WERI-Rb-1 (cell line): Measurements from ENCODE around the gene CSNK1E.

Experiments
- DNase-seq: peaks from one replicate; pipeline ENCODE4 v3.0.0-alpha.2; 2020
- H3K27ac ChIP-seq: fragments of 250-450 bp; sonication (Bioruptor Pico); 2 replicates; pipeline ENCODE4 v1.5.1; 2020; ENCODE audit warnings: mild to moderate bottlenecking, moderate library complexity
- H3K27me3 ChIP-seq: fragments of 250-450 bp; sonication (Bioruptor Pico); 2 replicates; pipeline ENCODE4 v1.5.1; 2021; ENCODE audit warnings: mild to moderate bottlenecking, low read depth, moderate library complexity; ENCODE audit not compliant: insufficient read depth, severe bottlenecking
- H3K36me3 ChIP-seq: fragments of 250-450 bp; sonication (Bioruptor Pico); 2 replicates; pipeline ENCODE4 v1.5.1; 2020; ENCODE audit warnings: mild to moderate bottlenecking, moderate library complexity
- H3K4me3 ChIP-seq: 2 replicates; pipeline ENCODE4 v1.5.1; 2011; ENCODE audit warnings: low read depth, mild to moderate bottlenecking, control low read depth, low read length
- H3K9me3 ChIP-seq: fragments of 250-450 bp; sonication (Bioruptor Pico); 2 replicates; pipeline ENCODE4 v1.5.1; 2021; ENCODE audit warnings: mild to moderate bottlenecking, moderate library complexity; ENCODE audit not compliant: severe bottlenecking
- TF ChIP-seq, protein P1 (sequence below): IDR thresholded peaks from 2 replicates; pipeline ENCODE4 v1.5.1; 2011; ENCODE audit warnings: low read depth, mild to moderate bottlenecking, control low read depth, inconsistent platforms, low read length

The CSNK1E gene

GRCh38 chr22:38260761-38261681 lies 56.2 kb downstream of the CSNK1E start:
- DNase-seq: peak; percentile 44
- H3K27ac ChIP-seq: 0 out of 2 replicates have a peak overlapping the region, but pooled peaks have one; percentile 34
- peaks cover 8% of the 10 kb centered on the region for H3K36me3 ChIP-seq
- H3K4me3 ChIP-seq: no peak overlapping the region
- no peaks in the 10 kb centered on the region for H3K9me3 ChIP-seq
- no peaks in the 10 kb centered on the region for H3K27me3 ChIP-seq
- TF ChIP-seq, protein P1, sequence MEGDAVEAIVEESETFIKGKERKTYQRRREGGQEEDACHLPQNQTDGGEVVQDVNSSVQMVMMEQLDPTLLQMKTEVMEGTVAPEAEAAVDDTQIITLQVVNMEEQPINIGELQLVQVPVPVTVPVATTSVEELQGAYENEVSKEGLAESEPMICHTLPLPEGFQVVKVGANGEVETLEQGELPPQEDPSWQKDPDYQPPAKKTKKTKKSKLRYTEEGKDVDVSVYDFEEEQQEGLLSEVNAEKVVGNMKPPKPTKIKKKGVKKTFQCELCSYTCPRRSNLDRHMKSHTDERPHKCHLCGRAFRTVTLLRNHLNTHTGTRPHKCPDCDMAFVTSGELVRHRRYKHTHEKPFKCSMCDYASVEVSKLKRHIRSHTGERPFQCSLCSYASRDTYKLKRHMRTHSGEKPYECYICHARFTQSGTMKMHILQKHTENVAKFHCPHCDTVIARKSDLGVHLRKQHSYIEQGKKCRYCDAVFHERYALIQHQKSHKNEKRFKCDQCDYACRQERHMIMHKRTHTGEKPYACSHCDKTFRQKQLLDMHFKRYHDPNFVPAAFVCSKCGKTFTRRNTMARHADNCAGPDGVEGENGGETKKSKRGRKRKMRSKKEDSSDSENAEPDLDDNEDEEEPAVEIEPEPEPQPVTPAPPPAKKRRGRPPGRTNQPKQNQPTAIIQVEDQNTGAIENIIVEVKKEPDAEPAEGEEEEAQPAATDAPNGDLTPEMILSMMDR: 0 out of 2 replicates have a peak, but pooled peaks have one; percentile 6

DNA sequence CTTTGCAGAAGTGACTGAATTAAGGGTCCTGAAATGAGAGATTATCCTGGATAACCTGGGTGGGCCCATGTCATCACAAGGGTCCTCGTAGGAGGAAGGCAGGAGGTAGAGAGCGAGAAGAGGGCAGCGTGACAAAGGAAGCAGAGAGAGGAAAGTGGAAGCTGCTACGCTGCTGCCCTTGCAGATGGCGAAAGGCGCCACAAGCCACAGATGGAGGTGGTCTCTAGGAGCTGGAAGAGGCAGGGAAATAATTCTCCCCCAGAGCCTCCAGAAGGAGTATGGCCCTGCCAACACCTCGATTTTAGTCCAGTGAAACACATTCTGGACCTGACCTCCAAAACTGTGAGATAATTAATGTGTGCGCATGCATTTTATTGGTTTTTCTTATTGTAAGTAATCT lies 57.9 kb downstream of the CSNK1E start:
- TF ChIP-seq, protein P1: no peak
- Histone ChIP-seq H3K27ac (no peak overlapping the region), H3K36me3 (peaks cover 8% of the 10 kb centered on the region), H3K4me3 (no peak overlapping the region), H3K9me3 (no peaks in the 10 kb centered on the region), H3K27me3 (no peaks in the 10 kb centered on the region)
- DNase-seq: no peak

- TF ChIP-seq, protein P1: no peak
- DNase-seq: no peak
- no peak overlapping the region for H3K27ac ChIP-seq
Observed at GRCh38 chr22:38258895-38259294, 58.3 kb downstream of the CSNK1E start.

DNA sequence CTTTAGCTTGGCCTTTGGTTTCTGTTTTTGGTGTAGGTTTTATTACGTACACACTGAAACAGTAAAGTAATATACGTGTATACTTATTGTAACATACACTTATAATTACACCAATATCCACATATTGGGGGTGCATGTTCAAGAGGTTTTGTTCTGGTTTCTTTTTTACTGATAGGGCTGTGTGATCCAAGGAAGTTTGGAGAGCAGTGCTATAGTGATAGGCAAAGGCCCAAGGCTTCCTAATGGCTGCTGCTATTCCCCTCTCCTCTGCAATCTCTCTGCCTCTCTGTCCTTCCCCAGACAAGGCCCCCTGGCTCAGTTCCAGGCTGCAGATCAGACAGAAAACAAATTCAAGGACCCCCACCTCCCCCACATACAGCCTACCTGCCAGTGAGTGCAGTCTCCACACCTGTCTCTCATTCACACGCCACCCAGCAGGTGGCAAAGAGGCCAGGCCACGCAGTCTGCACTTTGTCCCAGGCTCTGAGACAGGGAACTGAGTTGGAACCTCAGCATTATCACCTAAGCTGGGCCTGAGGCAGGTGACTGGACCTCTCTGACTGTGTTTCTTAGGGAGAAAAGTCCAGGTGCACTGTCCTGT lies 59.5 kb downstream of the CSNK1E start:
- TF ChIP-seq, protein P1: no peak
- no peak for DNase-seq
- H3K4me3 ChIP-seq: no peak overlapping the region
- H3K9me3 ChIP-seq: no peaks in the 10 kb centered on the region
- H3K27ac ChIP-seq: no peak overlapping the region
- peaks cover 4% of the 10 kb centered on the region for H3K36me3 ChIP-seq
- no peaks in the 10 kb centered on the region for H3K27me3 ChIP-seq

More at GRCh38 chr22:38258895-38259294, 58.3 kb downstream of the CSNK1E start:
- Histone ChIP-seq H3K9me3 (no peaks in the 10 kb centered on the region), H3K4me3 (no peak overlapping the region), H3K36me3 (peaks cover 4% of the 10 kb centered on the region), H3K27me3 (no peaks in the 10 kb centered on the region)

DNA sequence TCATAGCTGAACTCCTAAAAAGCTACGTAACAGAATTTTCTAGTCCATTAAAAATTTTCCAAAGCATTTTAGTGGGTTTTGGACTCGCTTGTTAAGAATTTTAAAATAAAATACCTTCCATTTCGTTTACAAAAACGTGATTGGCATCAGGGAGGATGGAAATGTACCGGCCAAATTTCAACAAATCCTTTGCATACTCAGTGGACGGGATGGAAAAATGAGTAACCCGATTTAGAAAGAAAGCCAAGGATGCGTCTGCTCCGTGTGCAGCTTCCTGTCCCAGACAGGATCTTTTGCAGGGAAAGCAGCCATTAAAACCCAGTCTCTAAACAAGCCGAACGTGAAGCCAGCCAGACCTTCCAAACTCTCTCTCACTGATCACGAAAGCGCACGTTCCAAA lies 60.1 kb downstream of the CSNK1E start:
- H3K27ac ChIP-seq: no peak overlapping the region
- DNase-seq: no peak
- no peaks in the 10 kb centered on the region for H3K27me3 ChIP-seq
- H3K9me3 ChIP-seq: no peaks in the 10 kb centered on the region
- no peak overlapping the region for H3K4me3 ChIP-seq
- TF ChIP-seq, protein P1: no peak
- peaks cover 4% of the 10 kb centered on the region for H3K36me3 ChIP-seq
